ENCODE measurements around the gene CHCHD3. TPM values are rescaled to one million over a fixed set of nuclear protein-coding genes. Genes with fewer than 3 reads are reported as not detected.
A peak's percentile ranks its signal among the peaks of the same experiment; 100 is the strongest.

CHCHD3 gene
- total and polyA plus RNA-seq, 12 donors, result 12.3 to 113 (median 54.2) TPM

- TF ChIP-seq CTCF (IDR thresholded peaks at IDR 0.05), result no peak
- WGBS, 4 donors, result 86 to 89% (median 87%) methylated on average over 17 of the region's 17 CpGs
- no peaks in the 10 kb centered on the region for H3K36me3 ChIP-seq (replicated peaks in 1 of 2)
- peaks cover 0 to 6% of the 10 kb centered on the region in 2 donors for H3K4me1 ChIP-seq (replicated peaks in 1 of 2)
- no peak for DNase-seq
- intact Hi-C loops (cut with DNase I), result no loop called here
- H3K27ac ChIP-seq, result no peak overlapping the region
- no peaks in the 10 kb centered on the region for H3K27me3 ChIP-seq
- no peaks in the 10 kb centered on the region for H3K9me3 ChIP-seq (replicated peaks in 1 of 3)
- H3K4me3 ChIP-seq, result no peak overlapping the region
Measured at GRCh38 chr7:132996581-132997242, 85.2 kb downstream of the CHCHD3 start.

DNA sequence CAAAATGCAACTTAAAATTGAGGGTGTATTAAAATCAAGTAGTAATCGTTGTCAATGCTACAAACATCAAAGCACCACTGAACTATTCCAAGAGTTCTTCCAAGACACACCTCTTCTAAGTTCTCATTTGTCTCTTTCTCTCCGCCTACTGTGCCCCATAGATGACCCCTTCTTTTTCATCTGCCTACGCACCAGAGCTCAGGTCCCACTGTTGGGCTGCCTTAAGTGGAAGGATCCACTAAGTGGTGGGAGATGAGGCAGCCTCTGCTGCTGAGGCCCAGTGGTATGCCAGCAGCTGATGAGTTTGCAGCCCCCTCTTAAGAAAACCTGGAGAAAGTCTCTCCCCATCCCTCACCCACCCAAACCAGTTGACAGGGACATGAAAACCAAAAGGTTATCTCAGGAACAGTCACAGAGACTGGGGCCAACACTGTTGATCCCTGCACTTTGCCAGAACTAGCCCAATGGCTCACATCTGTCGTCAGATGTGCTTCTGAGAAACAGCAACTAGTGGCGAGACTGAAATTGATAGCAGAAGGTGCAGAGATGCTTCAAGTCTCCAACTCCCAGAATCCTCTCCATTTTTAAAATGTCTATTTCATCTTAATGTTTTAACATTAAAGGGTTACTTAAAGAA lies 88.4 kb downstream of the CHCHD3 start:
- Histone ChIP-seq H3K4me3 (no peak overlapping the region), H3K9me3 (replicated peaks in 1 of 3) (no peaks in the 10 kb centered on the region), H3K4me1 (replicated peaks in 1 of 2) (peaks cover 0 to 1% of the 10 kb centered on the region in 2 donors), H3K27me3 (no peaks in the 10 kb centered on the region), H3K27ac (no peak overlapping the region), H3K36me3 (replicated peaks in 1 of 2) (no peaks in the 10 kb centered on the region)
- TF ChIP-seq CTCF (IDR thresholded peaks at IDR 0.05), result no peak
- TF ChIP-seq POLR2A (IDR thresholded peaks at IDR 0.05), result no peak
- WGBS, 4 donors, result 88 to 91% (median 89%) methylated on average over 5 of the region's 5 CpGs
- intact Hi-C loops (cut with DNase I), result no loop called here
- no peak for DNase-seq

DNA sequence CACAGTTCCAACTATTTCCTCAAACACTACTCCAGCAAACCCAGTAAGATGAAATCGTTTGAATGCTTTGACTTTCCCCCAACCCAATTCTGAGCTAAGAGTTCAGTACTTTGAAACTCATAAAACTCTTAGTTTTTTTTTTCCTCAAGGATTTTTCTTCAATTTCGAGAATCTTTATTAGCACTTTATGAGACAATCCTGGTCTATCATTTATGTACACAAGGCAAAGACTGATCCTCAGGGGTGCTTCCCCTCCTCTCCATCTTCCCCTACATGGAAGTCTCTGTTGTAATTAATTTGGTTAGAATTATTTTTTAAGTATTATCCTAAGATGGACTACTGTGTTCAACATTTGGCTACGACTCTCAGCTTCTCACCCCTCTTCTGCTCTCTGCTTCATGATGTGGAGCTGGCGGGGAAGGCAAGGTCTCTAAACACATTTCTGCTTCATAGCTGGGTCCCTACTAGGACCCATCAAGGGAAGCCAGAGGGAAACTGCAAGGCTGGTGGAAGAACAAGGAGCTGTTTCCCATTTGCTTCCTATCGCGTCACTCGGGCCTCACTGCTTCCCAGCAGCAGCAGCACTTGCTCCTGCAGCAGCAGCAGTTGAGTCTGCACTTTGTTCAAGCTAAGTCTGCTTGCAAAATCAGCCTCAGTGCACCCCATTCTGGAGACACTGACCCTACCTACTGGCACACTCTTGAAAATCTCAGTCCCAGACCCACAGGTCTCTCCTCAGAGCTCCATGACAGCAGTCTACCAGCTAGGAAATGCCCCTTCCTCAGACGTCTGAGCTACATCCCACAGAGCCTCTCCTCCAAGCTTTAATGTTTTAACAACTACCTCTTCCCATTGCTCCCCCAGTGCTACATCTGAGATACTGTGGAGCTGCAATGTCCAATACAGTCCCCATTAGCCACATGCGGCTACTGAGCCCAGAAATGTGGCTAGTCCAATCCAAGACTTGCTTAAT lies 90.0 kb downstream of the CHCHD3 start:
- Histone ChIP-seq H3K4me3 (no peak overlapping the region), H3K9me3 (replicated peaks in 1 of 3) (no peaks in the 10 kb centered on the region), H3K4me1 (replicated peaks in 1 of 2) (no peaks in the 10 kb centered on the region), H3K27me3 (no peaks in the 10 kb centered on the region), H3K36me3 (replicated peaks in 1 of 2) (no peaks in the 10 kb centered on the region), H3K27ac (no peak overlapping the region)
- WGBS, 4 donors, result 85 to 93% (median 89%) methylated on average over 9 of the region's 9 CpGs
- DNase-seq, result peak in 1 of 7 donors; percentile 60
- no peak for TF ChIP-seq CTCF (IDR thresholded peaks at IDR 0.05)
- TF ChIP-seq POLR2A (IDR thresholded peaks at IDR 0.05), result no peak
- intact Hi-C loops (cut with DNase I), result no loop called here

- intact Hi-C loops (cut with DNase I), result no loop called here
- Histone ChIP-seq H3K4me1 (replicated peaks in 1 of 2) (no peaks in the 10 kb centered on the region), H3K36me3 (replicated peaks in 1 of 2) (no peaks in the 10 kb centered on the region), H3K27me3 (no peaks in the 10 kb centered on the region), H3K9me3 (replicated peaks in 1 of 3) (no peaks in the 10 kb centered on the region), H3K4me3 (no peak overlapping the region), H3K27ac (no peak overlapping the region)
- 91 to 100% (median 92%) methylated on average over 1 of the region's 1 CpG for WGBS, 4 donors
- no peak for DNase-seq
- TF ChIP-seq CTCF (IDR thresholded peaks at IDR 0.05) (no peak), POLR2A (IDR thresholded peaks at IDR 0.05) (no peak)
Measured at GRCh38 chr7:132988117-132988516, 93.8 kb downstream of the CHCHD3 start.
